ENCODE measurements around the gene MON1B. TPM values are rescaled to one million over a fixed set of nuclear protein-coding genes. Genes with fewer than 3 reads are reported as not detected.

MON1B gene
- total and polyA plus RNA-seq, 11 donors: 5.6 to 33.0 (median 17.5) TPM

Other genes starting within 250 kb of the MON1B start
- gene SYCE1L, start 8.2 kb downstream of the MON1B start, total RNA-seq: 1 to 10 TPM in 1 of 9 donors, under 1 TPM in 3, not detected in 5; 0.52 to 2.0 (median 0.75) TPM
- under 1 TPM in 1 of 2 donors, not detected in 1; 0.32 TPM for gene SYCE1L, start 8.2 kb downstream of the MON1B start, polyA plus RNA-seq
- under 1 TPM in 2 of 9 donors, not detected in 7; 0.14 to 0.69 TPM for gene ADAMTS18, start 243.8 kb downstream of the MON1B start, total RNA-seq
- gene ADAMTS18, start 243.8 kb downstream of the MON1B start, polyA plus RNA-seq: under 1 TPM in 1 of 2 donors, not detected in 1; 0.10 TPM